Mesothelial cell of epicardium (in vitro differentiated cells): ENCODE measurements around the gene NDUFAF4. TPM values are rescaled to one million over a fixed set of nuclear protein-coding genes. Genes with fewer than 3 reads are reported as not detected.

Experiments used
- DNase-seq, 2 experiments: peaks; one replicate each; pipeline ENCODE4 v3.0.0; 2021; ENCODE audit warnings: low spot score in 2 of 2; ENCODE audit not compliant: unreplicated experiment in 2 of 2
- H3K27ac Mint-ChIP-seq: 2 replicates; pipeline ENCODE4 v1.8.0; 2021; ENCODE audit warnings: mixed read lengths
- H3K27me3 Mint-ChIP-seq: 2 replicates; pipeline ENCODE4 v1.8.0; 2021; ENCODE audit warnings: low read depth, mixed read lengths
- H3K36me3 Mint-ChIP-seq: 2 replicates; pipeline ENCODE4 v1.8.0; 2021; ENCODE audit warnings: mixed read lengths
- H3K4me1 Mint-ChIP-seq: 2 replicates; pipeline ENCODE4 v1.8.0; 2021; ENCODE audit warnings: mixed read lengths
- H3K4me3 Mint-ChIP-seq: 2 replicates; pipeline ENCODE4 v1.8.0; 2021; ENCODE audit warnings: mild to moderate bottlenecking, moderate library complexity, mixed read lengths
- H3K9me3 Mint-ChIP-seq: 2 replicates; pipeline ENCODE4 v1.8.0; 2021; ENCODE audit warnings: mixed read lengths
- total RNA-seq: library from RNA; stranded (reverse); gene quantifications from 3 replicates; pipeline ENCODE4 v1.2.1, GENCODE V29; 2021
- TF ChIP-seq, protein P1 (sequence below): fragments of 200-600 bp; sonication (generic); IDR thresholded peaks from one replicate; pipeline ENCODE4 v1.5.0; 2021; ENCODE audit warnings: antibody characterized with exemption; ENCODE audit not compliant: unreplicated experiment

Gene NDUFAF4
- total RNA-seq, 1 donor from 2014 or later: 40.6 TPM

DNA sequence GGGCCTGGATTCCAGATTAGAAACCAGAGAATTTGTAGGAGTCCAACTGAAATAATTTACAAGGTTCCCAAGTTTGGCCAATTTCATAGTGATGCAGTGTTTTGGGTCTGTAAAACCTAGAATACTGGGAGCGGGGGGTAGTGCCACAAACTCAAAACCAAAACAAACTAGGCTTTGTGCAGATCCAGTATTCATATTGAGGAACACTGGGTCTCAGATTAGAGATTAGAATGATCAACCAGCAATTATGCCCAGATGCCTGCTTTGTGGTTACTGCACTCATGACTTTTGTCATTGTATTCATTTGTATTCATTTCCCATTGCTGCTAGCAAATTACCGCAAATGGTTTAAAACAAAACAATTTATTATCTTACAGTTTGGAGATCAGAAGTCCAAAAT is 3.2 kb upstream of the NDUFAF4 start:
- H3K27me3 Mint-ChIP-seq: peaks cover 10% of the 10 kb centered on the region

DNA sequence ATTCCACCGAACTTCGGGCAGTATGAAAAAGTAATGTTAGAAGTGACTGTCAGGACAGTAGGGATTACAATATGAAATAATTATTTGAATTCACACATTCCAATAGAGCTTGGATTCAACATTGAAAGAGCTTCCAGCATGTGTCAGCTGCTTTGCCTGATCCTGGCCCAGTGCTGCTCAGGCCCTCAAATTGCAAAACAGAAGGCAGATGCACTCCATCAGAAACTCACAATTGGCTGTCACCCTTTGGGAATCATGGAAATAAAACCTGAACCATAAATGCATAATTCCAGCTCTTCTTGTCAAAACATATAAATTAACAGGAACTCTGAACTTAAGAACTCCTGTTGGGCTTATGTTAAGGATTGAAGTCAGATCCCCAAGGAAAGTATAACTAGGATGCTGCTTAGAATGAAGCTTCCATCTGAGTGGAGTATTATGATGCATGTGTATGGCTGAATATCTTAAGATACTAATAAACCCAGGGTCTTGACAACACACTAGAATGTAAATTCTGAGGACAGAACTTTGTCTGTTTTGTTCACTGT is 1.8 kb upstream of the NDUFAF4 start:
- peaks cover 26% of the 10 kb centered on the region for H3K4me1 Mint-ChIP-seq
- no peak for DNase-seq
- no peak overlapping the region for H3K4me3 Mint-ChIP-seq
- peaks cover 2% of the 10 kb centered on the region for H3K27me3 Mint-ChIP-seq
- TF ChIP-seq, protein P1, sequence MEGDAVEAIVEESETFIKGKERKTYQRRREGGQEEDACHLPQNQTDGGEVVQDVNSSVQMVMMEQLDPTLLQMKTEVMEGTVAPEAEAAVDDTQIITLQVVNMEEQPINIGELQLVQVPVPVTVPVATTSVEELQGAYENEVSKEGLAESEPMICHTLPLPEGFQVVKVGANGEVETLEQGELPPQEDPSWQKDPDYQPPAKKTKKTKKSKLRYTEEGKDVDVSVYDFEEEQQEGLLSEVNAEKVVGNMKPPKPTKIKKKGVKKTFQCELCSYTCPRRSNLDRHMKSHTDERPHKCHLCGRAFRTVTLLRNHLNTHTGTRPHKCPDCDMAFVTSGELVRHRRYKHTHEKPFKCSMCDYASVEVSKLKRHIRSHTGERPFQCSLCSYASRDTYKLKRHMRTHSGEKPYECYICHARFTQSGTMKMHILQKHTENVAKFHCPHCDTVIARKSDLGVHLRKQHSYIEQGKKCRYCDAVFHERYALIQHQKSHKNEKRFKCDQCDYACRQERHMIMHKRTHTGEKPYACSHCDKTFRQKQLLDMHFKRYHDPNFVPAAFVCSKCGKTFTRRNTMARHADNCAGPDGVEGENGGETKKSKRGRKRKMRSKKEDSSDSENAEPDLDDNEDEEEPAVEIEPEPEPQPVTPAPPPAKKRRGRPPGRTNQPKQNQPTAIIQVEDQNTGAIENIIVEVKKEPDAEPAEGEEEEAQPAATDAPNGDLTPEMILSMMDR: no peak
- peaks cover 3% of the 10 kb centered on the region for H3K36me3 Mint-ChIP-seq
- H3K27ac Mint-ChIP-seq: no peak overlapping the region
- no peaks in the 10 kb centered on the region for H3K9me3 Mint-ChIP-seq

More for the DNA sequence above, 3.2 kb upstream of the NDUFAF4 start:
- TF ChIP-seq, protein P1: no peak
- H3K4me3 Mint-ChIP-seq: no peak overlapping the region
- H3K27ac Mint-ChIP-seq: no peak overlapping the region
- DNase-seq: no peak
- H3K4me1 Mint-ChIP-seq: peaks cover 19% of the 10 kb centered on the region
- H3K36me3 Mint-ChIP-seq: peaks cover 1% of the 10 kb centered on the region
- no peaks in the 10 kb centered on the region for H3K9me3 Mint-ChIP-seq

DNA sequence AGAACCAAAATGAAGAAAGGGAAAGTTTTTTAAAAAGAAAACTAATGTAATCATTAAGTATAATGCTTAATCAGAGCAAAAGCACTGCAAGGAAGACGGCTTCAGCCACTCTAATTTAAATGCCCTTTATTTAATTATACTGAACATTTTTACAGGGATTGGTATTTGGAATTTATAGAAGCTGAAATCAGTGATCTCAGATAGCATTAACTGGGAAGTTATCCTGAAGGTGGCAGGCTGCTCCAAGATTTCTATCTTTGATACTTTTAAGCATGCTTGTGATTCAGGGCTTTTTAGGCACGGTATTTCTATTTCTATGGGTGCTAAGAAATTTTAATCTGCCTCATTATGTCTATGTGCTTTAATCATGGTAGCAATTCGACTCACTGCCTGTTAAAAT is 1.3 kb upstream of the NDUFAF4 start:
- Mint-ChIP-seq H3K36me3 (peaks cover 5% of the 10 kb centered on the region), H3K4me1 (peaks cover 26% of the 10 kb centered on the region), H3K9me3 (no peaks in the 10 kb centered on the region), H3K27me3 (peaks cover 2% of the 10 kb centered on the region), H3K4me3 (peak overlapping the region; percentile 78), H3K27ac (peak overlapping the region; percentile 95)
- TF ChIP-seq, protein P1: peak; percentile 35
- no peak for DNase-seq

DNA sequence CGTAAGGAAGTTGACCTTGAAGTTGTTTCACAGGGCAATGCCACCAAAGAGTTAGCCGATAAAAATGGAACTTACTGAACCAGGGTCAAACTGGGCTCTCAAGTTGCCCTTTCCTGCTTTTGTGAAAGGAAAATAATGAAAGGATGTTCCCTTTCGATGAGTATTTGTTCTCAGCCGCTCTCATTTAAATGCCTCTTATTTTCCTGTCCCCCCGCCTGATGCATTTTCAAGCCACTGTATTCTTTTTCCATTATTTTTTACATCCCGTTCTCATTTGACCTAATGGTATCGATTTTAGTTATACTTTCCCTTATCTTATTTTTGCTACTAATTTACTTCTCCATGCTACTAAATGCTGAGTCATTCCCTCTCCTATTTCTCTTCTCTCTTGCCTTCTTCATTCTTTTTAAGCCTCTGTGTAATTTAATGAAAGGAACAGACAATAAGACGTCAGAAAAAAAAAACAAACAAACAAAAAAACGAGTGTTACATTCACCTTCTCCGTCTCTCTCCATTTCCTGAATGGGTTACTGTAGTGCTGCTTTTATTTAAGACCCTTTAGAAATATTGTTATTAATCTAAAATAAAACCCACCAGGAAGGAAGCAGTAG is 655 bp upstream of the NDUFAF4 start:
- TF ChIP-seq, protein P1: no peak
- Mint-ChIP-seq H3K4me1 (peaks cover 26% of the 10 kb centered on the region), H3K36me3 (peaks cover 7% of the 10 kb centered on the region), H3K27me3 (peaks cover 2% of the 10 kb centered on the region), H3K4me3 (peak overlapping the region; percentile 78), H3K9me3 (no peaks in the 10 kb centered on the region), H3K27ac (peak overlapping the region; percentile 95)
- DNase-seq: no peak

DNA sequence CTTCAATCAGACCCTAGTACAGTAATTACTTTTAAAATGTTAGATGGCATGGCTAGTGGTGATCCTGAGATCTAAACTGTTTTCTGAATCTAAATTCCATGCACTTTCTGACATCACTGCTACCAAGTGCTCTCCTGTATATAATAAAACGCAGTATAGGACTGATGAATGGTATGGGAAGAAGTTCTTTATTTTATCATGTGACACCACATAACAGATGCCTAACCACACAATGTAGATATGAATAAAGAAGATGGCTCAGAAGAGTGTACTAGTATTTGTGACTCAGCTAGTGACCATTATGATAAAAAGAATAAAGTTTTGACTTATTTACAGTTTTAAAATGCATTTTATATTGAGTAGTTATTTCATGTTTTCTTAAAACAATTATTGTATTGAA is 8.5 kb downstream of the NDUFAF4 start:
- Mint-ChIP-seq H3K4me1 (peaks cover 21% of the 10 kb centered on the region), H3K27ac (no peak overlapping the region), H3K27me3 (no peaks in the 10 kb centered on the region), H3K36me3 (peaks cover 12% of the 10 kb centered on the region), H3K9me3 (no peaks in the 10 kb centered on the region), H3K4me3 (no peak overlapping the region)
- DNase-seq: no peak
- TF ChIP-seq, protein P1: no peak
